H1 (cell line): ENCODE measurements around the gene PRR5. TPM values are rescaled to one million over a fixed set of nuclear protein-coding genes. Genes with fewer than 3 reads are reported as not detected.

Source experiments
- E2F6 ChIP-seq: IDR thresholded peaks from 2 replicates; pipeline ENCODE4 v1.6.1; 2012; ENCODE audit warnings: inconsistent platforms
- PHF8 ChIP-seq: fragments of 200-600 bp; sonication (generic); conservative IDR thresholded peaks from 2 replicates; pipeline ENCODE4 v1.7.1; 2012; ENCODE audit warnings: low read depth, mild to moderate bottlenecking, inconsistent platforms, low read length, moderate library complexity
- polyA plus RNA-seq, 7 experiments: library from polyadenylated mRNA; depleted of rRNA in 3 of 7; stranded (reverse) in 5 of 7; unstranded in 2 of 7; fragments of >200 nt in 5 of 7; fragments of 200-250 nt in 2 of 7; gene quantifications; 1 replicate in 5 of 7; 2 replicates in 1 of 7; 4 replicates in 1 of 7; pipeline versions ENCODE4 v1.2.1 to v1.2.3, GENCODE V29; 2011 to 2013; ENCODE audit warnings: missing spikeins in 2 of 7, mixed read lengths in 2 of 7
- total RNA-seq: library from RNA; stranded (reverse); fragmentation: NEBNext Ultra II Directional; extraction: Animal tissue kit (Norgen Biotek cat#: 25700); gene quantifications from 2 replicates; pipeline ENCODE4 v1.2.1, GENCODE V29; 2021
- TF ChIP-seq, protein P1 (sequence below): fragments of 300-600 bp; sonication (generic); IDR thresholded peaks from 2 replicates; pipeline ENCODE4 v1.7.1; 2012; ENCODE audit warnings: low read length, moderate library complexity, mild to moderate bottlenecking, inconsistent platforms; ENCODE audit not compliant: insufficient replicate concordance

Gene PRR5
- total and polyA plus RNA-seq, 2 of the 8 experiments (the other 6 are each of a cell fraction or from before 2014, with no cell fraction given), result 16.5 to 25.7 TPM

DNA sequence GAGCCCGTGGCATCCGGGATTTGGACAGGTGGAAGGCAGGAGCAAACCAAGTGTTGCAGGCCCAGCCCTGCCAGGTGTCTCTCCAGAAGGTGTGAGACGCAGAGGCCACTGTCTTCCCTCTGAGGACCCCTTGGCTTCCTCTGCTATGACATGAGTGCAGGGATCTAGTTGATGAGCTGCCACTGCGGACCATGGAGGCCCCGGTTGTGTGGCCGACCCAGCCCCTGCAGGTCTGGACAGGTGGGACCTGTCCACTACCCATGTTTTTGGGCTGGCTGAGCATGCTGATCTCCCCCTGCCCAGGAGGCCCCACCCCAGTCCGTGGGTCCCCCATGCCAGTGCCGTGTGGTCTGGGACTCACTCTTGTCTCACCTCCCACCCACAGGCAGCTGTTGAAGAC is 22.9 kb downstream of the PRR5 start (continued):
- TF ChIP-seq, protein P1, sequence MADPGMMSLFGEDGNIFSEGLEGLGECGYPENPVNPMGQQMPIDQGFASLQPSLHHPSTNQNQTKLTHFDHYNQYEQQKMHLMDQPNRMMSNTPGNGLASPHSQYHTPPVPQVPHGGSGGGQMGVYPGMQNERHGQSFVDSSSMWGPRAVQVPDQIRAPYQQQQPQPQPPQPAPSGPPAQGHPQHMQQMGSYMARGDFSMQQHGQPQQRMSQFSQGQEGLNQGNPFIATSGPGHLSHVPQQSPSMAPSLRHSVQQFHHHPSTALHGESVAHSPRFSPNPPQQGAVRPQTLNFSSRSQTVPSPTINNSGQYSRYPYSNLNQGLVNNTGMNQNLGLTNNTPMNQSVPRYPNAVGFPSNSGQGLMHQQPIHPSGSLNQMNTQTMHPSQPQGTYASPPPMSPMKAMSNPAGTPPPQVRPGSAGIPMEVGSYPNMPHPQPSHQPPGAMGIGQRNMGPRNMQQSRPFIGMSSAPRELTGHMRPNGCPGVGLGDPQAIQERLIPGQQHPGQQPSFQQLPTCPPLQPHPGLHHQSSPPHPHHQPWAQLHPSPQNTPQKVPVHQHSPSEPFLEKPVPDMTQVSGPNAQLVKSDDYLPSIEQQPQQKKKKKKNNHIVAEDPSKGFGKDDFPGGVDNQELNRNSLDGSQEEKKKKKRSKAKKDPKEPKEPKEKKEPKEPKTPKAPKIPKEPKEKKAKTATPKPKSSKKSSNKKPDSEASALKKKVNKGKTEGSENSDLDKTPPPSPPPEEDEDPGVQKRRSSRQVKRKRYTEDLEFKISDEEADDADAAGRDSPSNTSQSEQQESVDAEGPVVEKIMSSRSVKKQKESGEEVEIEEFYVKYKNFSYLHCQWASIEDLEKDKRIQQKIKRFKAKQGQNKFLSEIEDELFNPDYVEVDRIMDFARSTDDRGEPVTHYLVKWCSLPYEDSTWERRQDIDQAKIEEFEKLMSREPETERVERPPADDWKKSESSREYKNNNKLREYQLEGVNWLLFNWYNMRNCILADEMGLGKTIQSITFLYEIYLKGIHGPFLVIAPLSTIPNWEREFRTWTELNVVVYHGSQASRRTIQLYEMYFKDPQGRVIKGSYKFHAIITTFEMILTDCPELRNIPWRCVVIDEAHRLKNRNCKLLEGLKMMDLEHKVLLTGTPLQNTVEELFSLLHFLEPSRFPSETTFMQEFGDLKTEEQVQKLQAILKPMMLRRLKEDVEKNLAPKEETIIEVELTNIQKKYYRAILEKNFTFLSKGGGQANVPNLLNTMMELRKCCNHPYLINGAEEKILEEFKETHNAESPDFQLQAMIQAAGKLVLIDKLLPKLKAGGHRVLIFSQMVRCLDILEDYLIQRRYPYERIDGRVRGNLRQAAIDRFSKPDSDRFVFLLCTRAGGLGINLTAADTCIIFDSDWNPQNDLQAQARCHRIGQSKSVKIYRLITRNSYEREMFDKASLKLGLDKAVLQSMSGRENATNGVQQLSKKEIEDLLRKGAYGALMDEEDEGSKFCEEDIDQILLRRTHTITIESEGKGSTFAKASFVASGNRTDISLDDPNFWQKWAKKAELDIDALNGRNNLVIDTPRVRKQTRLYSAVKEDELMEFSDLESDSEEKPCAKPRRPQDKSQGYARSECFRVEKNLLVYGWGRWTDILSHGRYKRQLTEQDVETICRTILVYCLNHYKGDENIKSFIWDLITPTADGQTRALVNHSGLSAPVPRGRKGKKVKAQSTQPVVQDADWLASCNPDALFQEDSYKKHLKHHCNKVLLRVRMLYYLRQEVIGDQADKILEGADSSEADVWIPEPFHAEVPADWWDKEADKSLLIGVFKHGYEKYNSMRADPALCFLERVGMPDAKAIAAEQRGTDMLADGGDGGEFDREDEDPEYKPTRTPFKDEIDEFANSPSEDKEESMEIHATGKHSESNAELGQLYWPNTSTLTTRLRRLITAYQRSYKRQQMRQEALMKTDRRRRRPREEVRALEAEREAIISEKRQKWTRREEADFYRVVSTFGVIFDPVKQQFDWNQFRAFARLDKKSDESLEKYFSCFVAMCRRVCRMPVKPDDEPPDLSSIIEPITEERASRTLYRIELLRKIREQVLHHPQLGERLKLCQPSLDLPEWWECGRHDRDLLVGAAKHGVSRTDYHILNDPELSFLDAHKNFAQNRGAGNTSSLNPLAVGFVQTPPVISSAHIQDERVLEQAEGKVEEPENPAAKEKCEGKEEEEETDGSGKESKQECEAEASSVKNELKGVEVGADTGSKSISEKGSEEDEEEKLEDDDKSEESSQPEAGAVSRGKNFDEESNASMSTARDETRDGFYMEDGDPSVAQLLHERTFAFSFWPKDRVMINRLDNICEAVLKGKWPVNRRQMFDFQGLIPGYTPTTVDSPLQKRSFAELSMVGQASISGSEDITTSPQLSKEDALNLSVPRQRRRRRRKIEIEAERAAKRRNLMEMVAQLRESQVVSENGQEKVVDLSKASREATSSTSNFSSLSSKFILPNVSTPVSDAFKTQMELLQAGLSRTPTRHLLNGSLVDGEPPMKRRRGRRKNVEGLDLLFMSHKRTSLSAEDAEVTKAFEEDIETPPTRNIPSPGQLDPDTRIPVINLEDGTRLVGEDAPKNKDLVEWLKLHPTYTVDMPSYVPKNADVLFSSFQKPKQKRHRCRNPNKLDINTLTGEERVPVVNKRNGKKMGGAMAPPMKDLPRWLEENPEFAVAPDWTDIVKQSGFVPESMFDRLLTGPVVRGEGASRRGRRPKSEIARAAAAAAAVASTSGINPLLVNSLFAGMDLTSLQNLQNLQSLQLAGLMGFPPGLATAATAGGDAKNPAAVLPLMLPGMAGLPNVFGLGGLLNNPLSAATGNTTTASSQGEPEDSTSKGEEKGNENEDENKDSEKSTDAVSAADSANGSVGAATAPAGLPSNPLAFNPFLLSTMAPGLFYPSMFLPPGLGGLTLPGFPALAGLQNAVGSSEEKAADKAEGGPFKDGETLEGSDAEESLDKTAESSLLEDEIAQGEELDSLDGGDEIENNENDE, result no peak
- TF ChIP-seq E2F6, result no peak
- no peak for TF ChIP-seq PHF8
